B cell (primary cell): ENCODE data around the gene MNT. TPM values are rescaled to one million over a fixed set of nuclear protein-coding genes. Genes with fewer than 3 reads are reported as not detected.

Source experiments
- ATAC-seq: fragments of 200-7000 bp; cut with Tn5 transposase; one replicate; pipeline ENCODE4 v1.10.0; 2021; ENCODE audit warnings: low read depth, mild to moderate bottlenecking, moderate number of reproducible peaks, moderate library complexity
- CTCF ChIA-PET: fragments of 350-600 bp; sonication (Branson Sonifier 250); formaldehyde crosslinking; loops from one replicate; lab custom pipeline; 2021; ENCODE audit warnings: antibody characterized with exemption, inconsistent platforms; lab: Charles Lee
- POLR2A ChIA-PET: fragments of 350-600 bp; sonication (Branson Sonifier 250); formaldehyde crosslinking; loops from one replicate; lab custom pipeline; 2021; ENCODE audit warnings: antibody characterized with exemption; lab: Charles Lee
- DNase-seq: peaks from one replicate; pipeline ENCODE4 v3.0.0; 2013
- H2AFZ ChIP-seq: 2 replicates; pipeline ENCODE4 v1.6.1; 2012; ENCODE audit warnings: mild to moderate bottlenecking, low read depth, low read length; ENCODE audit not compliant: insufficient read depth, poor library complexity, severe bottlenecking
- H3K27ac ChIP-seq, 2 donors: 1 replicate in 1 of 2; 2 replicates in 1 of 2; pipeline ENCODE4 v1.5.1; 2012 to 2013; ENCODE audit warnings: low read length in 2 of 2, mild to moderate bottlenecking in 2 of 2, moderate library complexity in 1 of 2
- H3K27me3 ChIP-seq, 4 experiments: fragments of 200-600 bp in 1 of 4; sonication (generic) in 1 of 4; replicated peaks in 1 of 4; 1 replicate in 2 of 4; 2 replicates in 2 of 4; pipeline versions ENCODE4 v1.6.1 to v1.7.0; 2013 to 2016; ENCODE audit warnings: low read length in 3 of 4, mild to moderate bottlenecking in 2 of 4, mixed read lengths in 1 of 4, moderate library complexity in 1 of 4; ENCODE audit not compliant: insufficient read depth in 4 of 4, control insufficient read depth in 3 of 4; ENCODE audit errors: control extremely low read depth in 1 of 4
- H3K36me3 ChIP-seq, 2 experiments: replicated peaks in 1 of 2; 1 replicate in 1 of 2; 2 replicates in 1 of 2; pipeline versions ENCODE4 v1.6.1 to v1.7.1; 2013; ENCODE audit warnings: low read length in 1 of 2; ENCODE audit not compliant: insufficient read depth in 2 of 2, control insufficient read depth in 1 of 2; ENCODE audit errors: control extremely low read depth in 1 of 2, extremely low read depth in 1 of 2
- H3K4me1 ChIP-seq, 2 donors: fragments of 200-600 bp in 1 of 2; sonication (generic) in 1 of 2; 1 replicate in 1 of 2; 2 replicates in 1 of 2; pipeline versions ENCODE4 v1.5.1 to v1.6.1; 2013 to 2017; ENCODE audit warnings: low read length in 2 of 2; ENCODE audit not compliant: control insufficient read depth in 2 of 2, insufficient read depth in 2 of 2
- H3K4me2 ChIP-seq: replicated peaks from 2 replicates; pipeline ENCODE3; 2012; ENCODE audit warnings: mild to moderate bottlenecking, low read depth, low read length; ENCODE audit not compliant: poor library complexity, severe bottlenecking
- H3K4me3 ChIP-seq, 5 experiments: fragments of 200-600 bp in 1 of 5; sonication (generic) in 1 of 5; 1 replicate in 3 of 5; 2 replicates in 2 of 5; pipeline versions ENCODE4 v1.5.1 to v1.7.0; 2011 to 2016; ENCODE audit warnings: low read length in 4 of 5, mild to moderate bottlenecking in 4 of 5, low read depth in 2 of 5, control low read depth in 1 of 5, moderate library complexity in 1 of 5; ENCODE audit not compliant: insufficient read depth in 1 of 5; ENCODE audit errors: control extremely low read depth in 1 of 5, extremely low read depth in 1 of 5
- H3K79me2 ChIP-seq: fragments of 200-600 bp; sonication (generic); one replicate; pipeline ENCODE4 v1.6.0; 2016; ENCODE audit warnings: low read length; ENCODE audit not compliant: control insufficient read depth, insufficient read depth
- H3K9ac ChIP-seq: fragments of 200-600 bp; sonication (generic); 2 replicates; pipeline ENCODE4 v1.6.1; 2017; ENCODE audit warnings: mild to moderate bottlenecking, low read length, moderate library complexity
- H3K9me3 ChIP-seq, 3 donors: one replicate each; pipeline versions ENCODE4 v1.6.1 to v1.7.1; 2013; ENCODE audit warnings: low read length in 2 of 3; ENCODE audit not compliant: control insufficient read depth in 2 of 3, insufficient read depth in 1 of 3; ENCODE audit errors: control extremely low read depth in 1 of 3
- H4K20me1 ChIP-seq: 2 replicates; pipeline ENCODE4 v1.6.0; 2012; ENCODE audit warnings: mild to moderate bottlenecking, low read length; ENCODE audit not compliant: insufficient read depth, control insufficient read depth, poor library complexity, severe bottlenecking
- H3K27ac Mint-ChIP-seq: one replicate; pipeline ENCODE4 v1.8.0; 2021; ENCODE audit warnings: mixed read lengths
- H3K27me3 Mint-ChIP-seq: one replicate; pipeline ENCODE4 v1.8.0; 2021; ENCODE audit warnings: mixed read lengths
- H3K4me1 Mint-ChIP-seq: one replicate; pipeline ENCODE4 v1.8.0; 2021; ENCODE audit warnings: mixed read lengths
- H3K4me3 Mint-ChIP-seq: one replicate; pipeline ENCODE4 v1.8.0; 2021; ENCODE audit warnings: mixed read lengths
- H3K9me3 Mint-ChIP-seq: one replicate; pipeline ENCODE4 v1.8.0; 2022; ENCODE audit warnings: mixed read lengths; ENCODE audit not compliant: insufficient read depth
- EZH2 ChIP-seq: IDR thresholded peaks from 2 replicates; pipeline ENCODE4 v1.6.1; 2012; ENCODE audit warnings: borderline replicate concordance, low read depth, mild to moderate bottlenecking, moderate library complexity, low read length; ENCODE audit not compliant: insufficient read depth, poor library complexity, severe bottlenecking
- WGBS: methylation state at CpG from one replicate; pipeline ENCODE4 v1.1.5; 2013; ENCODE audit warnings: missing lambda C conversion rate; ENCODE audit not compliant: insufficient coverage; 5-methylcytosine and 5-hydroxymethylcytosine counted together
- intact Hi-C: fragments of 100-400 bp; cut with micrococcal nuclease; formaldehyde crosslinking; loops from one replicate; pipeline ENCODE4 v1.10.0; 2022
- polyA plus RNA-seq: library from polyadenylated mRNA; depleted of rRNA; stranded (reverse); fragments of >200 nt; gene quantifications from 2 replicates; pipeline ENCODE4 v1.2.3, GENCODE V29; 2012
- small RNA-seq: library from RNA; depleted of rRNA; stranded (forward); fragments of <200 nt; gene quantifications from one replicate; pipeline ENCODE3, GENCODE V24; 2012; ENCODE audit warnings: low replicate concordance, low read depth; ENCODE audit not compliant: insufficient read length
- total RNA-seq, 2 donors: library from RNA; stranded (reverse); fragments of 120-200 nt in 1 of 2; gene quantifications; 1 replicate in 1 of 2; 2 replicates in 1 of 2; pipeline versions ENCODE4 v1.2.3 to v1.2.4, GENCODE V29; 2013 to 2022
- TF ChIP-seq, protein P1 (sequence below): fragments of 200-600 bp; IDR thresholded peaks from one replicate; pipeline ENCODE4 v1.8.0; 2022; ENCODE audit warnings: antibody characterized with exemption, mild to moderate bottlenecking

Gene MNT
- total and polyA plus RNA-seq, 2 donors (not counting 1 experiment from before 2014, with no cell fraction given), result 20.0 to 68.5 TPM

- POLR2A ChIA-PET, result interaction anchor here (0.5 to 1.6 kb wide), 5 partner anchors 16 to 501 kb away, joined by 3 to 14 read pairs (median 4); no protein-coding TSS in a partner anchor
- no peaks in the 10 kb centered on the region for H3K9me3 ChIP-seq
- peak overlapping the region; percentile 77 to 87 (median 82) for H3K4me3 ChIP-seq
- peak overlapping the region; percentile 100 for H3K4me3 Mint-ChIP-seq
- peaks cover 24% of the 10 kb centered on the region for H3K4me1 Mint-ChIP-seq
- CTCF ChIA-PET, result interaction anchor here (1.3 to 3.7 kb wide), 6 partner anchors 17 to 90 kb away, joined by 3 to 21 read pairs (median 6); no protein-coding TSS in a partner anchor
- peak overlapping the region; percentile 69 for H3K9ac ChIP-seq
- peak overlapping the region; percentile 95 for H3K27ac Mint-ChIP-seq
- no peaks in the 10 kb centered on the region for H4K20me1 ChIP-seq
- WGBS, result 5% methylated on average over 16 of the region's 17 CpGs
- H3K27me3 ChIP-seq, result no peaks in the 10 kb centered on the region
- H2AFZ ChIP-seq, result peak overlapping the region; percentile 77
- no peaks in the 10 kb centered on the region for H3K27me3 Mint-ChIP-seq
- peaks cover 9 to 25% of the 10 kb centered on the region in 2 donors for H3K4me1 ChIP-seq
- DNase-seq (no peak), ATAC-seq (no peak)
- peaks cover 0 to 42% of the 10 kb centered on the region in 2 experiments for H3K36me3 ChIP-seq
- H3K9me3 Mint-ChIP-seq, result no peaks in the 10 kb centered on the region
- peaks cover 34% of the 10 kb centered on the region for H3K79me2 ChIP-seq
- intact Hi-C loops, result loop anchor here (1.0 to 5.0 kb wide), 5 partner anchors 32 to 377 kb away; partner anchors contain the start of genes CLUH, SMG6 and SRR
- peak overlapping the region in 1 of 2 donors; percentile 64 for H3K27ac ChIP-seq
- no peak for TF ChIP-seq EZH2
- TF ChIP-seq, protein P1, sequence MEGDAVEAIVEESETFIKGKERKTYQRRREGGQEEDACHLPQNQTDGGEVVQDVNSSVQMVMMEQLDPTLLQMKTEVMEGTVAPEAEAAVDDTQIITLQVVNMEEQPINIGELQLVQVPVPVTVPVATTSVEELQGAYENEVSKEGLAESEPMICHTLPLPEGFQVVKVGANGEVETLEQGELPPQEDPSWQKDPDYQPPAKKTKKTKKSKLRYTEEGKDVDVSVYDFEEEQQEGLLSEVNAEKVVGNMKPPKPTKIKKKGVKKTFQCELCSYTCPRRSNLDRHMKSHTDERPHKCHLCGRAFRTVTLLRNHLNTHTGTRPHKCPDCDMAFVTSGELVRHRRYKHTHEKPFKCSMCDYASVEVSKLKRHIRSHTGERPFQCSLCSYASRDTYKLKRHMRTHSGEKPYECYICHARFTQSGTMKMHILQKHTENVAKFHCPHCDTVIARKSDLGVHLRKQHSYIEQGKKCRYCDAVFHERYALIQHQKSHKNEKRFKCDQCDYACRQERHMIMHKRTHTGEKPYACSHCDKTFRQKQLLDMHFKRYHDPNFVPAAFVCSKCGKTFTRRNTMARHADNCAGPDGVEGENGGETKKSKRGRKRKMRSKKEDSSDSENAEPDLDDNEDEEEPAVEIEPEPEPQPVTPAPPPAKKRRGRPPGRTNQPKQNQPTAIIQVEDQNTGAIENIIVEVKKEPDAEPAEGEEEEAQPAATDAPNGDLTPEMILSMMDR, result no peak
- H3K4me2 ChIP-seq, result peak overlapping the region; percentile 98
Observed at GRCh38 chr17:2335726-2336214, 65.1 kb downstream of the MNT start.

Small RNA genes lying within 50 kb of the gene (small RNA-seq; reads per million reads assigned to genes)
- not detected for gene AC006435.3
- not detected for gene AC006435.4

Other genes starting within 250 kb of the MNT start
- 35.5 and 41.8 TPM in 2 replicates for gene SMG6, start 97.3 kb downstream of the MNT start, total RNA-seq
- 7.7 and 10.6 TPM in 2 replicates for gene SMG6, start 97.3 kb downstream of the MNT start, polyA plus RNA-seq
- 5.1 and 10.1 TPM in 2 replicates for gene SRR, start 97.1 kb downstream of the MNT start, total RNA-seq
- 2.6 and 3.2 TPM in 2 replicates for gene SRR, start 97.1 kb downstream of the MNT start, polyA plus RNA-seq
- 29.8 and 31.5 TPM in 2 replicates for gene TSR1, start 64.6 kb downstream of the MNT start, total RNA-seq
- 10.2 and 12.5 TPM in 2 replicates for gene TSR1, start 64.6 kb downstream of the MNT start, polyA plus RNA-seq
- 116 and 139 TPM in 2 replicates for gene SGSM2, start 63.6 kb downstream of the MNT start, total RNA-seq
- gene SGSM2, start 63.6 kb downstream of the MNT start, polyA plus RNA-seq, result 181 and 229 TPM in 2 replicates
- gene METTL16, start 110.8 kb upstream of the MNT start, total RNA-seq, result 52.9 and 56.5 TPM in 2 replicates
- gene METTL16, start 110.8 kb upstream of the MNT start, polyA plus RNA-seq, result 18.3 and 19.2 TPM in 2 replicates
- 170 and 172 TPM in 2 replicates for gene PAFAH1B1, start 192.6 kb upstream of the MNT start, total RNA-seq
- 41.4 and 68.3 TPM in 2 replicates for gene PAFAH1B1, start 192.6 kb upstream of the MNT start, polyA plus RNA-seq